ENCODE results near the gene HES2.
"Not testable (repeated sequence)": the region's sequence is repeated elsewhere in the genome, so short reads cannot be mapped to it uniquely, and the experiment has no call there.

HES2 gene, protein sequence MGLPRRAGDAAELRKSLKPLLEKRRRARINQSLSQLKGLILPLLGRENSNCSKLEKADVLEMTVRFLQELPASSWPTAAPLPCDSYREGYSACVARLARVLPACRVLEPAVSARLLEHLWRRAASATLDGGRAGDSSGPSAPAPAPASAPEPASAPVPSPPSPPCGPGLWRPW

DNA sequence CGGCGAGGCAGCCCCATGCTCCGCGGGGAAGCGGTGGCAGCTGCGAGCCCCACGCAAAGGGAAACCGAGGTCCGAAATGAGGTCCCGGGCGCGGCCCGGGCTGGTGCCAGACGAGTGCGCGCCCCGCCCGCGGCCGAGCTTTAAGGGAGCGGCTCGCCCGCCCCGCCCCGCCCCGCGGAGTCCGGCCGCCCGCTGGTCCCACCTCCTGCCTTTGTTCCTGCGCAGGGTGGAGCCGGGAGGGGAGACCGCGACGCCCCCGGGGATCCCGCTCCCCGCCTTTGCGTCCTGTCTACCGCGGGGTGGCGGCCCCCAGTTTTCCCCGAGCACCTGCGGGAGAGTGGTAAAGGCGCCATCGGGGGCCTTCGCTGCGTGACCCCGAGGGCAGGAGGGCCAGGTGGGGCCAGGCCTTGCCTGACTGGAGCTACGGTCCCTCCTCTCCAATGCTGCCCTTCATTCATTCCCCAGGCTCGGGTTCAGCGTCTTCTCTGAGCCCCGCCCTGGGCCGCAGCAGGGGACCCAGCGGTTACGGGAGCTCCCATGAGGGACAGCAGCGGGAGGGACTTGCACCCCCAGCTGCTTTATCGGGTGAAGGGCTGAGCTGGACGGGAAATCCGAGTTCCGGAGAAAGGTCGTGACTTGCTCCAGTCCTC lies at the start of gene HES2:
Gene HES2, minus strand, starts transcription at position 116 of the 650 bp plus-strand sequence. Its CDS starts 99 bp downstream, at position 17.
- FAIRE-seq, result no peak

DNA sequence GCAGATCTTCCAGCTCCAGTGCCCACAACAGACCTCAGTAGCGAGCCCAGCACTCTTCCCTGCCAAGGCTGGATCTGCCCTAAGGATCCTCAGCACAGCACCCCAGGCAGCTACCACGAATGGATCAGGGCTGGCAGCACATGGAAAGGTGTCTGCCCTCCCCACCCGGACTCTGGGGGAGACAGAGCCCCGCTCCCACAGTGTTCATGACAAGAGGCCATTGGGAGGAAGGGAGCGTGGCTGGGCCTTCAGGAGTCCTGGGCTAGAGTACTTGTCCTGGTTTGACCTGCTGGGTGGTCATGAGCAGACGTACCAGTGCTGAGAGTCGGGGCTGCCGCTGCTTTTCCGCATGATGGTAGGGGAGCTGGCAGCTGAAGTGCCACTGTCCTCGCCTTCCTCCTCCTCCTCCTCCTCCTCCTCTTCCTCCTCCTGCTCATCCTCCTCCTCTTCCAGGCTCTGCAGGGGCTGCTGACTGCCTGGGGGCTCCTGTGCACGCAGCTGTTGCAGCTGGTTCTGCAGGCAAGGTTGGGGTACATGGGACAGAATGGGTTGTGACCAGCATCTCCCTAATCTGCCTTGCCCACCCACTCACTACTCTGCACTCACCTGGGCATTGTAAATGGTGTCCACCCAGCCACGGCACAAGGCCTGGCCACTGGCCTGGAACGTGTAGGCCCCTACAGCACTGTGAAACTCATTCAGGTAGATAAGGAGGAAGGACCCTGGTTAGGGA lies 49.2 kb upstream of the HES2 start:
- FAIRE-seq, result no peak

GRCh38 chr1:6467744-6468688 lies 48.3 kb upstream of the HES2 start:
- FAIRE-seq, result no peak

DNA sequence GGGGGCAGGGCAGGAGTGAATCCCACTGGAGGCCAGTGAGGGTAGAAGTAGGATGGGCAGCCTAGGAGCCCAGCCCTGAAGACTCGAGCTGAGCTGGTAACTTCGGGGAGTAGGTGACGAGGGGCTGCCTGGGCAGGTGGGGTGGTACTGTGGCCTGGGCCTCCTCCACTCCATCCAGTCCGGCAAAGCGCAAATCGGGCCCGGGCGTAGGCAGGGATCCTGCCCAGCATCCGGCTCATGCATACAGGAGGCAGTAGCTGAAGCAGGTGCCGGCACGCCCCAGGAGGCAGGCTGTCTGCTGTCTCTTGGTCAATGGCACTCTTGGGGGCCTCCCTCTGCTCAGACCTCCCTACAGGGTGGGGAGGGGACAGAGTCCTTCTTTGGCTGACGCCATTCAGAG lies 47.5 kb upstream of the HES2 start:
- no peak for FAIRE-seq

DNA sequence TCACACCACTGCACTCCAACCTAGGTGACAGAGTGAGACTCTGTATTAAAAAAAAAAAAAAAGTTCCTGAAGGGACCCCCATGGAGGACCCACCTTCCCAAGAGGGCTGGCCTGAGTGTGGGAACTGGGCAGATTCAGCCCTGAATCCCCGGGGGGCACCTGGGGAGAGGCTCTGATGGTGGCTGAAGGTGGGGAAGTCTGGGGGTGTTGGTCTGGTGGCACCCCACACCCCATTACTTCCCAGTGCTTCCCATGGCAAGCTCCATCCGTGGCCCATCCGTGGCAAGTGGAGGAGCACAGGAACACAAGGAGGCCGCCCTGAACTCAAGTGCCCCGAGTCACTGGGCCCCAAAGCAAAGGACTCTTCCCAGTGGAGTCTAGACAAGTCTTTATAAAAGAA lies 47.0 kb upstream of the HES2 start:
- no peak for FAIRE-seq

GRCh38 chr1:6466023-6466422 lies 46.3 kb upstream of the HES2 start, which contains the start of gene TNFRSF25:
Gene TNFRSF25 (minus strand): TSS chr1:6466173. CDS start chr1:6466107, 66 bp downstream.
- no peak for FAIRE-seq

DNA sequence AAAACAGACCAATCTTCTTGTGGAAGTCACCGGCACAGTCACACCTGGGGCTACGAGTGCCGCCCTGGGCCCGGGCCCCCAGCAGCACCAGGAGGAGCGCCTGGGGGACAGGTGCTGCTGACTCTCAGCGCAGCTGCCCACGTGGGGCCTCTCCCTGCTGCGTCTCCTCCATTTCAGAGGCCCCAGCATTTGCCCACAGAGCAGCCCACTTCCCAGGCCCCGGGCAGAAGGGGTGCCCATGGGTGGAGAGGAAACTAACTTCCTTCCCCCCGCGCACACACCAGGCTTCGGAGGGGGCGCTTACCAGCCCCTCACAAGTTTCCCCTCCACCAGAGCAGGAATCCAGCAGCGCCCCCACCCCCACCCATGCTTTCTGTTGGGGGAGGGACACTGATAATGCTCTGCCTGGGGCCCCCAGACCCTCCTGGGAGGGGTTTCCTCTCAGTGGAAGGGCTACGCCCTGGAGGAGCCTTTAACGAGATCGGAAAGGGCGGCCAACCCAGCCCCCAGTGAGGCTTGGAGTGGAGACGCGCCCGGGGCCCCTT lies 45.8 kb upstream of the HES2 start:
- FAIRE-seq, result no peak

DNA sequence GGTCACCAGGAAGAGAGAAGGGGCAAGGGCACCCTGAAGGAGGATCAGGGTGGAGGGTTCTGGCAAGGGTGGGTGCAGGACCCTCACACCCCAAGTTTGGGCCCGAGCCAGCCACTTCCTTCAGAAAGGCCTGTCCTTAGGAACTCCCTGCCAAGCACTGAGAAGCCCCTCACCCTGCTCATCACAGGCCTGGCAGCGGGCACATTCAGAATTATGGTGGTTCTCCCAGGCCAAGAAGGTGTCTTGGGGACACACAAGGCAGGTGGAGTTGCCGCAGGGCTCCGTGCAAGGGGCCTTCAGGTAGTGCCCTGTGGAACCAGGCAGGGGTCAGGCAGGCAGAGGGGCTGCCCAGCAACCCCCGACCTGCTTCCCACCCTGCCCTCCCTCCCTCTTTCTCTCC lies 45.2 kb upstream of the HES2 start:
- no peak for FAIRE-seq

- no peak for FAIRE-seq
Observed at GRCh38 chr1:6464514-6464836, 44.8 kb upstream of the HES2 start.

DNA sequence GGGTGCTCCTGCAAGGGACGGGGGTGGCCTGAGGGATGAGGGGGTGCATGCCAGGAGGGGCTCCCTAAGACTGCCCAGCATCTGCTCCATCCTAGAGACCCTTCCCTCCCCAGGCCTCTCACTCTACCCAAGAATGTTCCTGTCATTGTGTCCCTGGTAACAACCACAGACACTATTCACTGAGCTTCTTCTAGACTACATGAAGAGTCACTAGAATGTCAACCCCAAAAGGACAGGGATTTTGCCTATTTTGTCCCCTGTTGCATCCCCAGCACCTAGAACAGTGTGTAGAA lies 43.3 kb upstream of the HES2 start:
- no peak for FAIRE-seq

DNA sequence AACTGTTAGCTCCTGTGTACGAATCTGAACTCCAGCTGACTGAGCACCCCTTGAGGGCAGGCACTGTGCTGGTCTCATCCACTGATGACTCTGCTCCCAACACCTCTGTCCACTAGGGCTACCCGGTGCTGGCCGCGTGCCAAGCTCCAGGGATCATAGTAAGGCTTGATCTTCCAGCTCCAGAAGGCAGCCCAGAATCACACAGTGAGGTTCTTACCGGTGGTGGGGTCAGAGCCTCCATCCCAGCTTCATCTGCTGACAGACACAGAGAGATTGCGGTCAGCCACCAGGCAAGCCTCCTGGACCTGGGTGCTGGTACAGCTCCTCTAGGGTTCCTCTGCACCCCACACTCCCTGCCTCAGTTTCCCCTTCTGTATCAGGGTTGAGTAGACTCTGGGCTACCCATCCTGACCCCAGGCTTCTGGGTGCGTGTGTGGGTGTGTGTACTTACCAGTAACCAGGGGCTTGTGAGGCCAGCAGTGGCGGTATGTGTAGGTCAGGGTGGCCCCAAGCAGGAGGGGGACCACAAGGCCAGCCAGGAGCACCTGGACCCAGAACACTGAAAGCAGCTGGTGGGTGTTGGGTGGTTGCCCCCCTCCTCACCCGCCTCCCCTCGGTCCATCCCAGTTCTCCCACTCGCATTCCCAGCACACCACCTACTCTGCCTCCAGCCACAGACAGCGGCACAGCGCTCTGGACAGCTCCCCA lies 42.8 kb upstream of the HES2 start:
- FAIRE-seq, result no peak

DNA sequence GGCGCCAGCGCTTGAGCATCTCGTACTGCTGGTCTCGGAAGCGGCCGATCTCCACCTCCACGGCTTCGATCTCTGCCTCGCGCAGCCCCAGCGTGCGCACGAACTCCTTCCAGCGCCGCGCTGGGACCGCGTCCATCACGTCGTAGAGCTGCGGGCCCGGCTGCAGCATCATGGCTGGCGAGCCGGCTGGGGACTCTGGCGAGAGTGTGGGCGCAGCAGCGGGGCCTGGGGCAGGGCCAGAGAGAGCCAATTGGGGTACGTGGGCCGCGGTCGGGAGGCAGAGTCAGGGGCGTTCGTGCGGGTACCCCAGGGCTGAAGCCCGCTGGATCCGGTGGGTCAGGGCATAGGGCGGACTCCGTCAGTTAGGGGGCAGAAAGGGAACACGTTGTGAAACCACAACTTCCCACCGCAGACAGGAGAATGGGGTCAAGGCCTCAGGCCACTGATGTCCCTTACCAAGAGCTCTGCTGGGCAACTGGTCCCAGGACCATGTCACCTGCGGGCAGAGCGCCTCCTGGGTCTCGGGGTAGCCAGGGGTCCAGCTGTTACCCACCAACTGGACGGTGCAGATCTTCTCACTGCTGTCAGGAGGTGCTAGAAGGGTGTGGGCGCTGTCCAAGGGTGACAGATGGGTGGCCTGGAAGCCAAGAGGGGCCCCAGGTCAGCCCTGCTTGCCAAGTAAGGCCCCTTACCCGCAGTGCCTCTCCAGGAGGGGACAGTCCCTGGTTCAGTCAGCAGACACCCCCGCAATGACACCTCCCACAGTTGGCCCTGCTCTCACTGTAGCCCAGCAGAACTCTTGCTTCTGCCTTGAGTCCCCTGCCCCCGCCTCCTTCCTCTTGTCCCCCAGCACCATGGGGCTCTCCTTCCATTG lies 42.1 kb upstream of the HES2 start:
- FAIRE-seq, result no peak

DNA sequence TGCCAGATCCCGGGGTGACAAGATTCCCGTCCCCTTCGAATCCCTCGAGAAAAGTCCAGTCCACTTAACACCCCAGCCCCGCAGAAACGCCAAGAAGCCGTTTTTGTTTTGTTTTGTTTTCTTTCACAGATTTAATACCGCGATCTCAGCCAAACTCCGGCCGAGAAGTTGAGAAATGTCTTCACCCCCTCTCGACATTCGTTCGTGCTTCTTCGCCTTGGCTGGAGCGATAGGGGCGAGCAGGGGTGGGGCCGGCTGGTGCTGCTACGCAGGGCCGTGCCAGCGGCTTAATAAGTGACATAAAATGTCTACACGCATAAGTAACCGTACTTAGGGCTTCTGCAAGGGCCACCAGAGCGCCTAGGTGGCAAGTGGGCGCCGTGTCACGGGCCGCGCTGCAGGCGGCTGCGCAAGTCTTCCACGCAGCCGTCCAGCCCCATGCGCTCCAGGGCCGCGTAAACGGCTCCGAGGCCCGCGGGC lies 41.4 kb upstream of the HES2 start:
- FAIRE-seq, result no peak

DNA sequence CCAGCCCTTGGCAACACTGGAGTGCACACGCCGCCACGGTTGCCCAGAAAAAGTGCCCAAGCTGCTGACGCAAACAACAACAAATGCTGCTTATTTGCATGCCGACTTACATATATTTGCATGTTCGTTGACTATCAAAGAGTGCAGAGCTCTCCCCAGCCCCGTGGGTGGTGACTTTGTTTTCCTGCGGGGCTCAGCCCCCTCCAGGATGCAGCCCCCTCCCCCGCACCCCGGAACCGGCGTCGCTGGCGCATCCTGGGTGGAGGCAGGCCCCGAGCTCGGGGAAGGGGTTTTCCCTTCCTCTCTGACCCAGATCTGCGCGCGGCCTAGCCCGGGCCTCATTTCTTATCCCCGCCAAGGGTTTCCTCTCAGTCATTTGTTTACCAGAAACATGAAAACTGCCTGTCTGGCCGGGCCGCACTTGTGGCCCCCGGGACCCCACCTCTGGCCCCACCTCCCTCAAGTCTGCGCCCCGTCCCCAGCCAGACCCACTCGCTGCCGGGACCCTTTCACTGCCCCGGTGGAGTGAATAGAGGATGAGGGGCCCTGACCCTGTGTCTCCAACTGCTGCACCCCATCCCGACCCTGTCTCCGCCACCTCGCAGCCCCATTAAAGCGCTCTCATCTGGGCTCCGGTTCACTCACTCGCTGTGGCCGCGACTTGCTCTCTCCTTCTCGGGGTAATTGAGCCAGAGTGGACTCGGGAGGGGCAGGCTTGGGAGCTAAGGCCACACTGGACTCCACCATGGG lies 40.8 kb upstream of the HES2 start:
- no peak for FAIRE-seq

DNA sequence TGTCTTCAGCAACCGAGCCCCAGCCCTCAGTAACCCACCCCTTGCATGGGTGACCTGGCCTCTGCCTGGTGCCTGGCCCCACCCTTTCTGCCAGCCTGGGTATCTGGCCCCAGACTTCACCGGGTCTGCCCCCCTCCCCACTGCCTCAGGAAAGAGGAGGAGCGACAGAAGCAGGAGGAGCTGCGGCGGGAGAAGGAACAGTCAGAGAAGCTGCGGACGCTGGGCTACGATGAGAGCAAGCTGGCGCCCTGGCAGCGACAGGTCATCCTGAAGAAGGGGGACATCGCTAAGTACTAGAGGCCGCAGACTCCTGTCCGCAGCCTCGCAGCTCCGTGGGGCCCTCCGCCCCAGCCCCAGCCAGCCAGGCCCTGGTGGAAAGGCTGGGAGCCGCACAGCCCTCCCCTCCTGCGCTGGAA lies 40.1 kb upstream of the HES2 start:
- FAIRE-seq, result no peak

DNA sequence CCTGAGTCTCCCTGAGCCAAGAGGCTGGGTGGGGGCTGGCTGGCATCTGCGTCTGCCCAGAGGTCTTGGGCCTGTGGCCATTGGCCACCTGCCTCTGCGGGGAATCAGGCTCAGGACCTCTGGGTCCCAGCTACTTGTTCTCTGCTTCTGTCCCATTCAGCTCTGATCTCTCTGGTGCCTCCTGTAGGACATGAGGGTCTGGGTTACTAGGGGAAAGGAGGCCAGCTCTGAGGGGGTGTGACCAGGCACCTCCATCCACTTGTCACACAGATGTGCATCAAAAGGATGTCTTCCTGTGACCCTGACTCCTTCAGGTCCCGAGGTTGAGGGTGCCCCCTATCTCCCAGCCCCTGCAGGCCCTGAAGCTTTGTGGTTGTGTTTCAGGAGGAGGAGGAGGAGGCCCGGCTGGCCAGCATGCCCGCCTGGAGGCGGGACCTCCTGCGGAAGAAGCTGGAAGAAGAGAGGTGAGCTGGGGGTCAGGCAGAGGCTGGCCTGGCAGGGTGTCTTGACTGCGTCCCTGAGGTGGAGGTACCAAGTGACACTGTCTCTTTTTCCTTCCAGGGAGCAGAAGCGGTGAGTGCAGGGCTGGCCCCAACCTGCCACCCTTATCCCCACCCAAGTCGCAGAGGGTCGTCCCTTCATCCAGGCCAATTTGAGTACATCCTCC lies 37.2 kb upstream of the HES2 start:
- FAIRE-seq, result no peak

GRCh38 chr1:6455752-6456520 lies 36.2 kb upstream of the HES2 start:
- FAIRE-seq, result not testable (repeated sequence)

DNA sequence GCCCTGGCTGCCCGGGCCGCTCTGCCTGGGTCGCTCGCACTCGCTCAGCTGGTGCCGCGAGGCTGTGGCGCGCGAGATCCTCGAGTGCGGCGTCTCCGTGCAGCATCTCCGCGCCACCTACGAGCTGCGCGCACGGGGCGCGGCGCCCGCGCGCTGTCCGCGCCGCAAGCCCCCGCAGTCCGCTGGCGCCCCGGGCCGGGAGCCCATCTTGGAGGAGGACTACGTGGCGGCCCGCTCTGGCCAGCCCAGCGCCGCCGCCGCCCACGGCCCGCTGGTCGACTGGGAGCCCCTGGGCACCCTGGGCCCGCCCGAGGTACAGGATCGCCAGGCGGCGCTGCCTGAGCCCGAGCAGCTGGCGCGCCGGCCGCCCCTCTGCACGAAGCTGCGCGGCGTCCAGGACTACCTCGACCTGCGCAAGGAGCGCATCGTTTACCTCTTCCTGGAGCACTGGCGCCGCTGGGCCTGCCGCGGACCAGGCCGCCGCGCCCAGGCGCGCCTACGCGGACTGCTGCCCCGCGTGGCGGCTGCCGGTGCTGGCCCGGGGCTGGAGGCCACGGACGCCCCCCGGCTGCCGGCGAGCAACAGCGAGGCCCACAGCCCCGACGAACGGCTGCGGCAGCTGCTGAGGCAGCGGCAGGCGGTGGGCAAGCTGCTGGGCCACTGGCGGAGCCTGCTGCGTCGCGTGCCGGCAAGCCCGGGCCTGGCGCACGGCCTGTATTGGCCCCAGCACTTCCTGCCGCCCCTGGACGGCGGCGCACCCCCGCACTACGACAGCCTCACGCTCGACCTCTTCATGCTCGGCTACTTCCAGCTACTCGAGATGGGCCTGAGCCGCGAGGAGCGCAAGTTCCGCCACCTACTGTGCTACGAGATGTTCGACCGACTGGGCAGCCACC lies 35.4 kb upstream of the HES2 start:
- FAIRE-seq, result no peak

All from colon (tissue), 2 donors.